ENCODE measurements around the gene AGPAT3. TPM values are rescaled to one million over a fixed set of nuclear protein-coding genes. Genes with fewer than 3 reads are reported as not detected.

Gene AGPAT3
- total RNA-seq, 4 donors from 2014 or later, result 28.0 to 36.5 (median 32.2) TPM

GRCh38 chr21:43869486-43870325 lies 4.7 kb downstream of the AGPAT3 start:
- 91% methylated on average over 17 of the region's 21 CpGs for WGBS
- intact Hi-C loops (cut with DNase I), result loop anchor here (5.0 kb wide), 1 partner anchor 68 kb away; no protein-coding TSS in a partner anchor
- Histone ChIP-seq H3K4me3 (no peak overlapping the region), H3K36me3 (peaks cover 0 to 9% (median 6%) of the 10 kb centered on the region in 4 donors), H3K27me3 (no peaks in the 10 kb centered on the region), H3K9me3 (no peaks in the 10 kb centered on the region), H3K27ac (replicated peaks in 1 of 4) (no peak overlapping the region), H3K4me1 (peaks cover 31 to 55% (median 39%) of the 10 kb centered on the region in 4 donors)
- DNase-seq (ENCODE audit: extremely low spot score), result no peak
- TF ChIP-seq CTCF (IDR thresholded peaks at IDR 0.05) (no peak), EP300 (IDR thresholded peaks at IDR 0.05) (no peak)

GRCh38 chr21:43871487-43871886 lies 6.5 kb downstream of the AGPAT3 start:
- no peak for DNase-seq (ENCODE audit: extremely low spot score)
- intact Hi-C loops (cut with DNase I), result no loop called here
- Histone ChIP-seq H3K27me3 (no peaks in the 10 kb centered on the region), H3K4me3 (no peak overlapping the region), H3K27ac (replicated peaks in 1 of 4) (no peak overlapping the region), H3K9me3 (no peaks in the 10 kb centered on the region), H3K4me1 (peaks cover 30 to 54% (median 35%) of the 10 kb centered on the region in 4 donors), H3K36me3 (peaks cover 0 to 11% (median 7%) of the 10 kb centered on the region in 4 donors)
- TF ChIP-seq POLR2A (IDR thresholded peaks at IDR 0.05; ENCODE audit: low read depth) (no peak), CTCF (IDR thresholded peaks at IDR 0.05) (no peak), POLR2AphosphoS5 (IDR thresholded peaks at IDR 0.05) (no peak), EP300 (IDR thresholded peaks at IDR 0.05) (no peak)
- 94% methylated on average over 4 of the region's 4 CpGs for WGBS

GRCh38 chr21:43872531-43873197 lies 7.6 kb downstream of the AGPAT3 start:
- no peaks in the 10 kb centered on the region for H3K27me3 ChIP-seq
- intact Hi-C loops (cut with DNase I), result no loop called here
- H3K27ac ChIP-seq (replicated peaks in 1 of 4), result peak overlapping the region in 1 of 4 donors; percentile 18
- peaks cover 0 to 11% (median 7%) of the 10 kb centered on the region in 4 donors for H3K36me3 ChIP-seq
- no peak overlapping the region for H3K4me3 ChIP-seq
- peaks cover 23 to 42% (median 25%) of the 10 kb centered on the region in 4 donors for H3K4me1 ChIP-seq
- no peak for TF ChIP-seq EP300 (IDR thresholded peaks at IDR 0.05)
- no peak for TF ChIP-seq CTCF (IDR thresholded peaks at IDR 0.05)
- TF ChIP-seq POLR2A (IDR thresholded peaks at IDR 0.05; ENCODE audit: low read depth), result no peak
- no peak for TF ChIP-seq POLR2AphosphoS5 (IDR thresholded peaks at IDR 0.05)
- no peaks in the 10 kb centered on the region for H3K9me3 ChIP-seq
- no peak for DNase-seq (ENCODE audit: extremely low spot score)
- WGBS, result 82% methylated on average over 16 of the region's 16 CpGs

GRCh38 chr21:43873673-43874072 lies 8.7 kb downstream of the AGPAT3 start:
- Histone ChIP-seq H3K4me1 (peaks cover 14 to 34% (median 23%) of the 10 kb centered on the region in 4 donors), H3K9me3 (no peaks in the 10 kb centered on the region), H3K4me3 (no peak overlapping the region), H3K27ac (replicated peaks in 1 of 4) (no peak overlapping the region), H3K27me3 (no peaks in the 10 kb centered on the region), H3K36me3 (peaks cover 0 to 17% (median 9%) of the 10 kb centered on the region in 4 donors)
- DNase-seq (ENCODE audit: extremely low spot score), result no peak
- intact Hi-C loops (cut with DNase I), result no loop called here
- TF ChIP-seq POLR2A (IDR thresholded peaks at IDR 0.05; ENCODE audit: low read depth) (no peak), CTCF (IDR thresholded peaks at IDR 0.05) (no peak), POLR2AphosphoS5 (IDR thresholded peaks at IDR 0.05) (no peak), EP300 (IDR thresholded peaks at IDR 0.05) (no peak)
- 87% methylated on average over 1 of the region's 1 CpG for WGBS

All from esophagus muscularis mucosa (tissue), 4 donors.